ENCODE data around the gene ADAMTS6.

Gene ADAMTS6

GRCh38 chr5:65411356-65411755, 70.4 kb downstream of the ADAMTS6 start:
- H3K27ac ChIP-seq (replicated peaks) = no peak overlapping the region
- DNase-seq (ENCODE audit: low read depth in 1 of 2, low spot score in 1 of 2) = no peak
- no peak for TF ChIP-seq POLR2AphosphoS5 (IDR thresholded peaks at IDR 0.05; ENCODE audit: low read depth)
- no peak for TF ChIP-seq CTCF (IDR thresholded peaks at IDR 0.05; ENCODE audit: insufficient read depth, low read length)
- TF ChIP-seq GABPA (IDR thresholded peaks at IDR 0.05; ENCODE audit: low read depth) = no peak
- no peak for TF ChIP-seq REST (IDR thresholded peaks at IDR 0.05; ENCODE audit: insufficient replicate concordance, low read depth)
- TF ChIP-seq SPI1 (IDR thresholded peaks at IDR 0.05; ENCODE audit: borderline replicate concordance, low read depth) = no peak
- no peak overlapping the region for H3K4me3 ChIP-seq (replicated peaks; ENCODE audit: insufficient read depth, low read length)
- H3K27me3 ChIP-seq (ENCODE audit: insufficient read depth, poor library complexity, severe bottlenecking) = no peaks in the 10 kb centered on the region

- H3K27me3 ChIP-seq (ENCODE audit: insufficient read depth, poor library complexity, severe bottlenecking) = no peaks in the 10 kb centered on the region
- no peak for DNase-seq (ENCODE audit: low read depth in 1 of 2, low spot score in 1 of 2)
- TF ChIP-seq CTCF (IDR thresholded peaks at IDR 0.05; ENCODE audit: insufficient read depth, low read length) = no peak
- TF ChIP-seq SPI1 (IDR thresholded peaks at IDR 0.05; ENCODE audit: borderline replicate concordance, low read depth) = no peak
- no peak for TF ChIP-seq REST (IDR thresholded peaks at IDR 0.05; ENCODE audit: insufficient replicate concordance, low read depth)
- no peak for TF ChIP-seq GABPA (IDR thresholded peaks at IDR 0.05; ENCODE audit: low read depth)
- no peak for TF ChIP-seq POLR2AphosphoS5 (IDR thresholded peaks at IDR 0.05; ENCODE audit: low read depth)
- no peak overlapping the region for H3K4me3 ChIP-seq (replicated peaks; ENCODE audit: insufficient read depth, low read length)
- no peak overlapping the region for H3K27ac ChIP-seq (replicated peaks)
Measured at GRCh38 chr5:65395526-65396155, 86.1 kb downstream of the ADAMTS6 start.

- H3K4me3 ChIP-seq (replicated peaks; ENCODE audit: insufficient read depth, low read length) = no peak overlapping the region
- DNase-seq (ENCODE audit: low read depth in 1 of 2, low spot score in 1 of 2) = no peak
- H3K27ac ChIP-seq (replicated peaks) = no peak overlapping the region
- H3K27me3 ChIP-seq (ENCODE audit: insufficient read depth, poor library complexity, severe bottlenecking) = no peaks in the 10 kb centered on the region
- no peak for TF ChIP-seq GABPA (IDR thresholded peaks at IDR 0.05; ENCODE audit: low read depth)
Measured at GRCh38 chr5:65394087-65394486, 87.6 kb downstream of the ADAMTS6 start.

GRCh38 chr5:65391591-65391990, 90.1 kb downstream of the ADAMTS6 start:
- Histone ChIP-seq H3K27me3 (ENCODE audit: insufficient read depth, poor library complexity, severe bottlenecking) (no peaks in the 10 kb centered on the region), H3K27ac (replicated peaks) (no peak overlapping the region), H3K4me3 (replicated peaks; ENCODE audit: insufficient read depth, low read length) (no peak overlapping the region)
- TF ChIP-seq REST (IDR thresholded peaks at IDR 0.05; ENCODE audit: insufficient replicate concordance, low read depth) = no peak
- TF ChIP-seq POLR2AphosphoS5 (IDR thresholded peaks at IDR 0.05; ENCODE audit: low read depth) = no peak
- TF ChIP-seq CTCF (IDR thresholded peaks at IDR 0.05; ENCODE audit: insufficient read depth, low read length) = no peak
- TF ChIP-seq GABPA (IDR thresholded peaks at IDR 0.05; ENCODE audit: low read depth) = no peak
- TF ChIP-seq SPI1 (IDR thresholded peaks at IDR 0.05; ENCODE audit: borderline replicate concordance, low read depth) = no peak
- no peak for DNase-seq (ENCODE audit: low read depth in 1 of 2, low spot score in 1 of 2)
